SK-N-SH (cell line): ENCODE measurements around the gene BCL11B. TPM values are rescaled to one million over a fixed set of nuclear protein-coding genes. Genes with fewer than 3 reads are reported as not detected.

ENCODE experiments used
- CTCF ChIA-PET: fragments of 300-600, 350-600 bp; formaldehyde crosslinking; extraction: SDS; loops from one replicate; lab custom pipeline; 2021; lab: Yijun Ruan, JAX
- POLR2A ChIA-PET: fragments of 350-600 bp; sonication (Branson Sonifier 250); formaldehyde crosslinking; extraction: SDS; loops from one replicate; lab custom pipeline; 2020; ENCODE audit warnings: antibody characterized with exemption, inconsistent platforms; lab: Yijun Ruan, JAX
- DNase-seq: peaks from one replicate; pipeline ENCODE4 v3.0.0; 2012
- H2AFZ ChIP-seq: fragments of 200-600 bp; sonication (generic); 2 replicates; pipeline ENCODE4 v1.8.1; 2016; ENCODE audit warnings: antibody characterized with exemption, mild to moderate bottlenecking, low read depth
- H3F3A ChIP-seq: fragments of 200-600 bp; sonication (generic); replicated peaks from 2 replicates; pipeline ENCODE3; 2016; ENCODE audit warnings: antibody characterized with exemption, mild to moderate bottlenecking; ENCODE audit not compliant: insufficient read depth
- H3K27ac ChIP-seq, 2 experiments: fragments of 200-500 bp in 1 of 2; fragments of 200-600 bp in 1 of 2; sonication (Bioruptor generic) in 1 of 2; sonication (generic), shearing (Covaris generic) in 1 of 2; 2 replicates each; pipeline versions ENCODE4 v1.5.1 to v1.6.1; 2014 to 2016; ENCODE audit warnings: low read depth in 2 of 2, inconsistent platforms in 1 of 2, low read length in 1 of 2, mild to moderate bottlenecking in 1 of 2, mixed read lengths in 1 of 2
- H3K27me3 ChIP-seq: fragments of 200-600 bp; sonication (generic), shearing (Covaris generic); 2 replicates; pipeline ENCODE4 v1.6.1; 2016; ENCODE audit warnings: mixed run types; ENCODE audit not compliant: insufficient read depth
- H3K36me3 ChIP-seq, 2 experiments: fragments of 200-500 bp in 1 of 2; fragments of 200-600 bp in 1 of 2; sonication (Bioruptor generic) in 1 of 2; sonication (generic) in 1 of 2; replicated peaks in 1 of 2; 2 replicates each; pipeline versions ENCODE3 to v1.5.1; 2014 to 2016; ENCODE audit warnings: low read length in 1 of 2, mild to moderate bottlenecking in 1 of 2; ENCODE audit not compliant: insufficient read depth in 2 of 2, control insufficient read depth in 1 of 2
- H3K4me1 ChIP-seq, 2 experiments: fragments of 200-500 bp in 1 of 2; fragments of 200-600 bp in 1 of 2; sonication (Bioruptor generic) in 1 of 2; sonication (generic), shearing (Covaris generic) in 1 of 2; 2 replicates each; pipeline versions ENCODE4 v1.5.1 to v1.6.1; 2014 to 2016; ENCODE audit warnings: low read depth in 1 of 2, low read length in 1 of 2, mixed run types in 1 of 2; ENCODE audit not compliant: insufficient read depth in 2 of 2, control insufficient read depth in 1 of 2
- H3K4me2 ChIP-seq: fragments of 200-600 bp; sonication (generic), shearing (Covaris generic); 2 replicates; pipeline ENCODE4 v1.6.1; 2017; ENCODE audit warnings: mixed run types
- H3K4me3 ChIP-seq, 2 experiments: fragments of 200-500 bp in 1 of 2; fragments of 200-600 bp in 1 of 2; sonication (Bioruptor generic) in 1 of 2; sonication (generic), shearing (Covaris generic) in 1 of 2; 2 replicates each; pipeline versions ENCODE4 v1.5.1 to v1.8.1; 2014 to 2016; ENCODE audit warnings: low read depth in 2 of 2, inconsistent platforms in 1 of 2, low read length in 1 of 2, mild to moderate bottlenecking in 1 of 2, mixed read lengths in 1 of 2, moderate library complexity in 1 of 2
- H3K79me2 ChIP-seq: fragments of 200-600 bp; sonication (generic); 2 replicates; pipeline ENCODE4 v1.8.1; 2017; ENCODE audit warnings: mild to moderate bottlenecking; ENCODE audit not compliant: insufficient read depth
- H3K9ac ChIP-seq: fragments of 200-600 bp; sonication (generic); 2 replicates; pipeline ENCODE4 v1.6.1; 2017; ENCODE audit warnings: mixed run types
- H3K9me2 ChIP-seq: fragments of 200-600 bp; sonication (generic); 2 replicates; pipeline ENCODE4 v1.6.1; 2017; ENCODE audit warnings: mixed run types
- H3K9me3 ChIP-seq: fragments of 200-600 bp; sonication (generic); 2 replicates; pipeline ENCODE4 v1.6.1; 2017; ENCODE audit warnings: mixed run types, mild to moderate bottlenecking, moderate library complexity
- H4K20me1 ChIP-seq: fragments of 200-600 bp; sonication (generic); 2 replicates; pipeline ENCODE4 v1.6.1; 2017; ENCODE audit warnings: mild to moderate bottlenecking, mixed run types; ENCODE audit not compliant: insufficient read depth
- CTCF ChIP-seq: fragments of 200-600 bp; sonication (generic); IDR thresholded peaks from 2 replicates; pipeline ENCODE4 v1.6.1; 2017; ENCODE audit warnings: antibody characterized with exemption, mild to moderate bottlenecking, moderate library complexity
- ELF1 ChIP-seq: IDR thresholded peaks from 2 replicates; pipeline ENCODE4 v1.4.0; 2012
- FOXM1 ChIP-seq: IDR thresholded peaks from 2 replicates; pipeline ENCODE4 v1.4.0; 2012; ENCODE audit warnings: low read depth, mild to moderate bottlenecking
- IRF3 ChIP-seq: fragments of 150-350 bp; IDR thresholded peaks from 2 replicates; pipeline ENCODE4 v1.6.1; 2016; ENCODE audit warnings: mild to moderate bottlenecking, low read depth, low read length
- JUND ChIP-seq: IDR thresholded peaks from 2 replicates; pipeline ENCODE4 v1.4.0; 2012
- MAX ChIP-seq: IDR thresholded peaks from 2 replicates; pipeline ENCODE4 v1.4.0; 2012; ENCODE audit warnings: low read depth
- MXI1 ChIP-seq: IDR thresholded peaks from 2 replicates; pipeline ENCODE4 v1.6.1; 2012; ENCODE audit warnings: mild to moderate bottlenecking, low read depth, low read length, improper control_type of control experiment
- NFIC ChIP-seq: IDR thresholded peaks from 2 replicates; pipeline ENCODE4 v1.4.0; 2012; ENCODE audit warnings: borderline replicate concordance
- PBX3 ChIP-seq: IDR thresholded peaks from 2 replicates; pipeline ENCODE4; 2012
- POLR2AphosphoS5 ChIP-seq: IDR thresholded peaks from 2 replicates; pipeline ENCODE4 v1.6.1; 2012; ENCODE audit warnings: low read depth, low read length
- RAD21 ChIP-seq: IDR thresholded peaks from 2 replicates; pipeline ENCODE4 v1.6.1; 2012; ENCODE audit warnings: mild to moderate bottlenecking, low read length
- RCOR1 ChIP-seq: fragments of 150-350 bp; IDR thresholded peaks from 2 replicates; pipeline ENCODE4 v1.6.1; 2017; ENCODE audit warnings: antibody characterized with exemption, low read length
- SIN3A ChIP-seq: IDR thresholded peaks from 2 replicates; pipeline ENCODE4 v1.6.1; 2012; ENCODE audit warnings: low read depth, mild to moderate bottlenecking, low read length, moderate library complexity, borderline replicate concordance
- SMC3 ChIP-seq: IDR thresholded peaks from 2 replicates; pipeline ENCODE4 v1.6.1; 2012; ENCODE audit warnings: low read depth, low read length, improper control_type of control experiment
- TCF12 ChIP-seq: IDR thresholded peaks from 2 replicates; pipeline ENCODE4 v1.4.0; 2012
- USF1 ChIP-seq: IDR thresholded peaks from 2 replicates; pipeline ENCODE4 v1.4.0; 2012; ENCODE audit warnings: low read depth, borderline replicate concordance
- YY1 ChIP-seq: IDR thresholded peaks from 2 replicates; pipeline ENCODE4 v1.4.0; 2012; ENCODE audit warnings: low read depth, mild to moderate bottlenecking
- WGBS: methylation state at CpG from one replicate; pipeline ENCODE4 v1.1.6; 2017; ENCODE audit warnings: low lambda C conversion rate; 5-methylcytosine and 5-hydroxymethylcytosine counted together
- polyA plus RNA-seq, 3 experiments: library from polyadenylated mRNA; depleted of rRNA; stranded (reverse); fragments of >200 nt; gene quantifications; 2 replicates each; pipeline ENCODE4 v1.2.3, GENCODE V29; 2012

The BCL11B gene
- polyA plus RNA-seq, 1 of the 3 experiments (the other 2 are of a cell fraction): not detected

GRCh38 chr14:99247101-99247729 lies 24.8 kb downstream of the BCL11B start:
- ChIA-PET CTCF (no interaction called here), POLR2A (no interaction called here)
- H3K27ac ChIP-seq: no peak overlapping the region
- H3K4me2 ChIP-seq: no peak overlapping the region
- WGBS: 2% methylated on average over 8 of the region's 9 CpGs
- no peak overlapping the region for H3K4me3 ChIP-seq
- H3K4me1 ChIP-seq: no peaks in the 10 kb centered on the region; a peak in 1 of 4 replicates
- H2AFZ ChIP-seq: no peak overlapping the region
- no peaks in the 10 kb centered on the region for H3K9me2 ChIP-seq
- TF ChIP-seq POLR2AphosphoS5 (no peak), MXI1 (no peak), NFIC (no peak), YY1 (no peak), IRF3 (no peak), FOXM1 (no peak)
- no peaks in the 10 kb centered on the region for H3K9me3 ChIP-seq
- H3F3A ChIP-seq: no peaks in the 10 kb centered on the region
- no peak for DNase-seq
- H4K20me1 ChIP-seq: no peaks in the 10 kb centered on the region
- H3K27me3 ChIP-seq: peaks cover 86% of the 10 kb centered on the region
- no peaks in the 10 kb centered on the region for H3K79me2 ChIP-seq
- no peak overlapping the region for H3K9ac ChIP-seq
- no peaks in the 10 kb centered on the region for H3K36me3 ChIP-seq

- CTCF ChIA-PET: no interaction called here
- Histone ChIP-seq H2AFZ (no peak overlapping the region), H3K9me2 (no peaks in the 10 kb centered on the region), H4K20me1 (no peaks in the 10 kb centered on the region), H3K9me3 (no peaks in the 10 kb centered on the region), H3K36me3 (no peaks in the 10 kb centered on the region), H3K4me1 (no peaks in the 10 kb centered on the region; a peak in 1 of 4 replicates), H3K4me3 (no peak overlapping the region), H3K27ac (no peak overlapping the region), H3F3A (no peaks in the 10 kb centered on the region), H3K4me2 (no peak overlapping the region), H3K79me2 (no peaks in the 10 kb centered on the region), H3K9ac (no peak overlapping the region), H3K27me3 (peaks cover 88% of the 10 kb centered on the region)
- WGBS: 26% methylated on average over 27 of the region's 40 CpGs
- POLR2A ChIA-PET: no interaction called here
- no peak for DNase-seq
- TF ChIP-seq ELF1 (no peak), TCF12 (no peak), POLR2AphosphoS5 (no peak), RAD21 (no peak), RCOR1 (no peak), PBX3 (no peak), MAX (no peak), CTCF (no peak), SMC3 (no peak), SIN3A (no peak), USF1 (no peak), JUND (no peak)
- TF ChIP-seq, all 33 proteins: peak for 0
Observed at GRCh38 chr14:99246536-99247097, 25.4 kb downstream of the BCL11B start.
